ENCODE measurements around the gene TMEM167B.
"Not testable (repeated sequence)": the region's sequence is repeated elsewhere in the genome, so short reads cannot be mapped to it uniquely, and the experiment has no call there.

The TMEM167B gene

DNA sequence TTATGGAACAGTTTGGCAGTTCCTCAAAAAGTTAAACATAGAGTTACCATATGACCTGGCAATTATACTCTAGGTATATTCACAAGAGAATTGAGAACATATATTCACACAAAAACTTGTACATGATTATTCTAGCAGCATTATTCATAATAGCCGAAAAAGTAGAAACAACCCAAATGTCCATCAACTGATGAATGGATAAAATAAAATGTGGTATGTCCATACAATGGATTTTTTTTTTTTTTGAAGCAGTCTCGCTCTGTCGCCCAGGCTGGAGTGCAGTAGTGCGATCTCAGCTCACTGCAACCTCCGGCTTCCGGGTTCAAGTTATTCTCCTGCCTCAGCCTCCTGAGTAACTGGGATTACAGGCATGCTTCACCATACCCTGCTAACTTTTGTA lies 52.2 kb downstream of the TMEM167B start:
- H3K4me3 ChIP-seq (ENCODE audit: low read depth, low read length); H3K36me3 ChIP-seq (ENCODE audit: control insufficient read depth, insufficient read depth, low read length); H3K9ac ChIP-seq (ENCODE audit: low read depth, low read length); H3K9me3 ChIP-seq (ENCODE audit: control insufficient read depth, insufficient read depth, low read length); H3K4me1 ChIP-seq (ENCODE audit: control insufficient read depth, insufficient read depth, low read length); H3K27me3 ChIP-seq (ENCODE audit: control insufficient read depth, insufficient read depth, low read length): not testable (repeated sequence)

Measured in iPS-15b (cell line).